Neuronal stem cell (in vitro differentiated cells): ENCODE data around the gene ELK4.
A peak's percentile ranks its signal among the peaks of the same experiment; 100 is the strongest.

Source experiments
- DNase-seq: peaks from one replicate; pipeline ENCODE4 v3.0.0-alpha.2; 2013; ENCODE audit warnings: low spot score
- H2AFZ ChIP-seq: one replicate; pipeline ENCODE4 v1.6.1; 2013; ENCODE audit warnings: mild to moderate bottlenecking, low read length, inconsistent platforms
- H2AK5ac ChIP-seq: 2 replicates; pipeline ENCODE4 v1.6.1; 2013; ENCODE audit warnings: low read depth, mild to moderate bottlenecking, inconsistent platforms, low read length, moderate library complexity, mixed read lengths
- H2BK120ac ChIP-seq: 2 replicates; pipeline ENCODE4 v1.6.1; 2013; ENCODE audit warnings: low read depth, mild to moderate bottlenecking, inconsistent platforms, low read length, moderate library complexity, mixed read lengths
- H2BK12ac ChIP-seq: one replicate; pipeline ENCODE4 v1.6.1; 2013; ENCODE audit warnings: low read length, inconsistent platforms
- H2BK15ac ChIP-seq: 2 replicates; pipeline ENCODE4 v1.6.1; 2013; ENCODE audit warnings: mild to moderate bottlenecking, low read length, inconsistent platforms, mixed read lengths
- H2BK5ac ChIP-seq: one replicate; pipeline ENCODE4 v1.6.1; 2013; ENCODE audit warnings: inconsistent platforms, mild to moderate bottlenecking, low read length, moderate library complexity
- H3K14ac ChIP-seq: one replicate; pipeline ENCODE4 v1.6.1; 2013; ENCODE audit warnings: low read length, inconsistent platforms
- H3K18ac ChIP-seq: 2 replicates; pipeline ENCODE4 v1.6.1; 2013; ENCODE audit warnings: low read length, inconsistent platforms
- H3K23ac ChIP-seq: 2 replicates; pipeline ENCODE4 v1.6.1; 2013; ENCODE audit warnings: low read depth, mild to moderate bottlenecking, mixed read lengths, low read length, inconsistent platforms; ENCODE audit not compliant: poor library complexity
- H3K27ac ChIP-seq: replicated peaks from 3 replicates; pipeline ENCODE4 v1.5.1; 2013; ENCODE audit warnings: low read length, inconsistent platforms
- H3K27me3 ChIP-seq, 3 experiments: 2 replicates each; pipeline ENCODE4 v1.6.1; 2013; ENCODE audit warnings: low read length in 3 of 3, mild to moderate bottlenecking in 2 of 3, inconsistent platforms in 1 of 3, low read depth in 1 of 3, mixed read lengths in 1 of 3, moderate library complexity in 1 of 3; ENCODE audit not compliant: control insufficient read depth in 3 of 3, insufficient read depth in 3 of 3
- H3K36me3 ChIP-seq, 2 donors: replicated peaks in 1 of 2; 2 replicates each; pipeline ENCODE4 v1.6.1; 2013; ENCODE audit warnings: low read length in 2 of 2; ENCODE audit not compliant: control insufficient read depth in 2 of 2, insufficient read depth in 2 of 2
- H3K4ac ChIP-seq: 2 replicates; pipeline ENCODE4 v1.6.1; 2013; ENCODE audit warnings: inconsistent platforms, mild to moderate bottlenecking, low read length, moderate library complexity
- H3K4me1 ChIP-seq, 2 donors: 1 replicate in 1 of 2; 2 replicates in 1 of 2; pipeline ENCODE4 v1.6.1; 2013; ENCODE audit warnings: low read length in 2 of 2, low read depth in 1 of 2; ENCODE audit not compliant: control insufficient read depth in 2 of 2, insufficient read depth in 1 of 2
- H3K4me2 ChIP-seq: one replicate; pipeline ENCODE4 v1.6.1; 2013; ENCODE audit warnings: mild to moderate bottlenecking, low read length, inconsistent platforms; ENCODE audit not compliant: insufficient read depth, poor library complexity, severe bottlenecking
- H3K4me3 ChIP-seq, 2 donors: 2 replicates each; pipeline ENCODE4 v1.5.1; 2013; ENCODE audit warnings: low read length in 2 of 2, mild to moderate bottlenecking in 2 of 2, inconsistent platforms in 1 of 2, moderate library complexity in 1 of 2
- H3K79me1 ChIP-seq: one replicate; pipeline ENCODE4 v1.6.1; 2013; ENCODE audit warnings: low read depth, mild to moderate bottlenecking, inconsistent platforms, low read length, moderate library complexity
- H3K9ac ChIP-seq: one replicate; pipeline ENCODE4 v1.6.1; 2013; ENCODE audit warnings: mild to moderate bottlenecking, low read depth, low read length, inconsistent platforms; ENCODE audit not compliant: poor library complexity
- H3K9me3 ChIP-seq, 2 donors: replicated peaks in 1 of 2; 2 replicates each; pipeline versions ENCODE3 to v1.6.1; 2013; ENCODE audit warnings: low read length in 2 of 2, mild to moderate bottlenecking in 2 of 2, inconsistent platforms in 1 of 2, low read depth in 1 of 2, mixed read lengths in 1 of 2, moderate library complexity in 1 of 2; ENCODE audit not compliant: control insufficient read depth in 2 of 2, insufficient read depth in 1 of 2
- H4K8ac ChIP-seq: one replicate; pipeline ENCODE4 v1.6.1; 2013; ENCODE audit warnings: low read depth, mild to moderate bottlenecking, inconsistent platforms, low read length, moderate library complexity
- H4K91ac ChIP-seq: one replicate; pipeline ENCODE4 v1.6.1; 2013; ENCODE audit warnings: low read length, low read depth, mild to moderate bottlenecking, inconsistent platforms; ENCODE audit not compliant: poor library complexity
- WGBS, 2 donors: extraction: QIAGEN DNeasy Blood & Tissue Kit; methylation state at CpG; one replicate each; pipeline ENCODE4 v1.1.7; 2013; ENCODE audit warnings: missing lambda C conversion rate in 2 of 2, mixed read lengths in 1 of 2; ENCODE audit not compliant: insufficient read length in 2 of 2, insufficient replicate concordance in 1 of 2; ENCODE audit errors: extremely low coverage in 2 of 2; 5-methylcytosine and 5-hydroxymethylcytosine counted together

The ELK4 gene

GRCh38 chr1:205629751-205630150, 2.1 kb downstream of the ELK4 start:
- H3K27me3 ChIP-seq, result no peaks in the 10 kb centered on the region
- no peak overlapping the region for H2BK15ac ChIP-seq
- H3K9ac ChIP-seq, result no peak overlapping the region
- no peak overlapping the region for H2AK5ac ChIP-seq
- no peak overlapping the region for H4K8ac ChIP-seq
- no peak overlapping the region for H2BK120ac ChIP-seq
- H3K79me1 ChIP-seq, result no peaks in the 10 kb centered on the region
- H3K14ac ChIP-seq, result no peak overlapping the region
- no peak overlapping the region for H3K23ac ChIP-seq
- no peak overlapping the region for H2AFZ ChIP-seq
- no peak overlapping the region for H3K4me2 ChIP-seq
- no peak overlapping the region for H3K4ac ChIP-seq
- no peak for DNase-seq
- H4K91ac ChIP-seq, result no peak overlapping the region
- H3K4me3 ChIP-seq, result peak overlapping the region in 1 of 2 donors; percentile 63
- no peak overlapping the region for H3K27ac ChIP-seq
- H3K18ac ChIP-seq, result no peak overlapping the region
- no CpG with 5 or more reads among the region's 6 CpGs for WGBS, 2 donors
- peaks cover 4 to 5% of the 10 kb centered on the region in 2 donors for H3K36me3 ChIP-seq
- H3K4me1 ChIP-seq, result peaks cover 4 to 8% of the 10 kb centered on the region in 2 donors
- H3K9me3 ChIP-seq, result no peaks in the 10 kb centered on the region
- H2BK5ac ChIP-seq, result no peak overlapping the region
- no peak overlapping the region for H2BK12ac ChIP-seq

GRCh38 chr1:205627956-205628355, 3.9 kb downstream of the ELK4 start:
- Histone ChIP-seq H3K4ac (no peak overlapping the region), H3K23ac (no peak overlapping the region), H3K4me2 (no peak overlapping the region), H2BK5ac (no peak overlapping the region), H3K27ac (no peak overlapping the region), H3K4me3 (no peak overlapping the region), H2BK15ac (no peak overlapping the region), H2BK12ac (no peak overlapping the region), H3K18ac (no peak overlapping the region), H3K14ac (no peak overlapping the region), H4K91ac (no peak overlapping the region), H2AK5ac (no peak overlapping the region), H4K8ac (no peak overlapping the region), H2AFZ (no peak overlapping the region), H3K79me1 (no peaks in the 10 kb centered on the region), H3K9me3 (no peaks in the 10 kb centered on the region), H3K36me3 (peaks cover 8 to 23% of the 10 kb centered on the region in 2 donors), H3K4me1 (peaks cover 4 to 8% of the 10 kb centered on the region in 2 donors), H3K27me3 (no peaks in the 10 kb centered on the region), H3K9ac (no peak overlapping the region), H2BK120ac (no peak overlapping the region)
- WGBS, 2 donors, result no CpG with 5 or more reads among the region's 8 CpGs
- no peak for DNase-seq

GRCh38 chr1:205626216-205626615, 5.6 kb downstream of the ELK4 start:
- Histone ChIP-seq H3K9ac (no peak overlapping the region), H2BK5ac (no peak overlapping the region), H3K27me3 (no peaks in the 10 kb centered on the region), H3K9me3 (no peaks in the 10 kb centered on the region), H2BK120ac (no peak overlapping the region), H2AFZ (no peak overlapping the region), H4K91ac (no peak overlapping the region), H3K4me2 (no peak overlapping the region), H3K4ac (no peak overlapping the region), H2AK5ac (no peak overlapping the region), H2BK12ac (no peak overlapping the region), H2BK15ac (no peak overlapping the region), H3K23ac (no peak overlapping the region), H3K79me1 (peaks cover 3% of the 10 kb centered on the region), H3K18ac (no peak overlapping the region), H3K27ac (no peak overlapping the region), H3K4me1 (peaks cover 2 to 3% of the 10 kb centered on the region in 2 donors), H3K14ac (no peak overlapping the region), H3K4me3 (no peak overlapping the region), H3K36me3 (peaks cover 11 to 39% of the 10 kb centered on the region in 2 donors), H4K8ac (no peak overlapping the region)
- no peak for DNase-seq
- WGBS, 2 donors, result no CpG with 5 or more reads among the region's 3 CpGs

DNA sequence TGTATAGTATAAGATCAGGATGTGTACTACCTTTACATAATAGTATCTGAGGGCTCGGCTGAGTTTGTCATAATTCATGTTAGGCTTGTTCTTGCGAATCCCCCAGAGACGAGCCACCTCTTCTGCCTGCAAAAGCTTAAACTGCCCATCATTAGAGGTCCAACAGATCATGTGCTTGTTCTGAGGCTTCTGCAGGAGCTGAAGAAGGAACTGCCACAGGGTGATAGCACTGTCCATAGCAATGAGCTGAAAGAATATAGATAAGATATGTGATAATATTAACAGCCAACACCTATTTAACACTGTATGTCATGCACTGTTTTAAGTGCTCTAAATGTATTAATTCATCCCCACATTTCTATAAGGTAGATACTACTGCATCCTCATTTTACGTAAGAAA, 8.2 kb downstream of the ELK4 start:
- Histone ChIP-seq H4K8ac (no peak overlapping the region), H3K79me1 (peaks cover 3% of the 10 kb centered on the region), H3K23ac (no peak overlapping the region), H2AK5ac (no peak overlapping the region), H2AFZ (no peak overlapping the region), H4K91ac (no peak overlapping the region), H3K4me1 (peaks cover 0 to 1% of the 10 kb centered on the region in 2 donors), H2BK12ac (no peak overlapping the region), H3K27ac (no peak overlapping the region), H3K9me3 (no peaks in the 10 kb centered on the region), H3K4ac (no peak overlapping the region), H3K4me2 (no peak overlapping the region), H3K36me3 (peaks cover 16 to 63% of the 10 kb centered on the region in 2 donors), H3K4me3 (no peak overlapping the region), H3K18ac (no peak overlapping the region), H2BK120ac (no peak overlapping the region), H3K27me3 (no peaks in the 10 kb centered on the region), H3K14ac (no peak overlapping the region), H3K9ac (no peak overlapping the region), H2BK5ac (no peak overlapping the region), H2BK15ac (no peak overlapping the region)
- WGBS, 2 donors, result no CpG with 5 or more reads among the region's 4 CpGs
- no peak for DNase-seq
